ENCODE data around the gene FAM50B. TPM values are rescaled to one million over a fixed set of nuclear protein-coding genes. Genes with fewer than 3 reads are reported as not detected.
A peak's percentile ranks its signal among the peaks of the same experiment; 100 is the strongest.

Gene FAM50B
- total and polyA plus RNA-seq, 2 experiments from 2014 or later = 4.4 to 4.8 TPM

- peak overlapping the region; percentile 81 for H2AFZ ChIP-seq
- no peaks in the 10 kb centered on the region for H3K36me3 ChIP-seq (ENCODE audit: insufficient read depth)
- H4K20me1 ChIP-seq (replicated peaks; ENCODE audit: insufficient read depth) = no peaks in the 10 kb centered on the region
- no peaks in the 10 kb centered on the region; the same call in none of the 2 replicates for H3F3A ChIP-seq (replicated peaks; ENCODE audit: low read depth)
- no peak overlapping the region for H3K4me3 Mint-ChIP-seq
- H3K79me2 ChIP-seq (replicated peaks; ENCODE audit: insufficient read depth) = no peaks in the 10 kb centered on the region
- no peak overlapping the region for H3K4me3 ChIP-seq
- H3K27me3 ChIP-seq (ENCODE audit: insufficient read depth) = no peaks in the 10 kb centered on the region
- no peaks in the 10 kb centered on the region for H3K36me3 Mint-ChIP-seq (ENCODE audit: low read depth)
- peaks cover 45% of the 10 kb centered on the region for H3K4me1 Mint-ChIP-seq
- no peaks in the 10 kb centered on the region; the same call in 2 of the 3 replicates for H3K9me3 Mint-ChIP-seq
- no peak overlapping the region for H3K27ac ChIP-seq (ENCODE audit: low read depth)
- H3K4me2 ChIP-seq = no peak overlapping the region
- no peak overlapping the region for H3K27ac Mint-ChIP-seq
- H3K27me3 Mint-ChIP-seq (ENCODE audit: insufficient read depth, low read depth, poor library complexity) = peaks cover 7% of the 10 kb centered on the region
- DNase-seq (ENCODE audit: low spot score) = no peak
- TF ChIP-seq CREB1 (CRISPR knock-in tag; IDR thresholded peaks at IDR 0.05; ENCODE audit: low read depth) (no peak), EZH2 (IDR thresholded peaks at IDR 0.05; ENCODE audit: low read depth, unreplicated experiment) (no peak), POLR2AphosphoS5 (IDR thresholded peaks at IDR 0.05; ENCODE audit: low read depth) (no peak), ZNF331 (CRISPR knock-in tag; IDR thresholded peaks at IDR 0.05; ENCODE audit: low read depth) (no peak), JUNB (IDR thresholded peaks at IDR 0.05; ENCODE audit: unreplicated experiment) (no peak), ETS1 (IDR thresholded peaks at IDR 0.05) (no peak), ZNF114 (CRISPR knock-in tag; IDR thresholded peaks at IDR 0.05) (no peak), NANOG (IDR thresholded peaks at IDR 0.05; ENCODE audit: borderline replicate concordance) (no peak), REST (IDR thresholded peaks at IDR 0.05; ENCODE audit: unreplicated experiment) (no peak), EZH2phosphoT487 (IDR thresholded peaks at IDR 0.05; ENCODE audit: unreplicated experiment) (no peak), CTCF (conservative IDR thresholded peaks at IDR 0.05; ENCODE audit: low read depth in 2 of 2) (no peak), STAT1 (IDR thresholded peaks at IDR 0.05; ENCODE audit: unreplicated experiment) (no peak)
- TF ChIP-seq, protein P1, sequence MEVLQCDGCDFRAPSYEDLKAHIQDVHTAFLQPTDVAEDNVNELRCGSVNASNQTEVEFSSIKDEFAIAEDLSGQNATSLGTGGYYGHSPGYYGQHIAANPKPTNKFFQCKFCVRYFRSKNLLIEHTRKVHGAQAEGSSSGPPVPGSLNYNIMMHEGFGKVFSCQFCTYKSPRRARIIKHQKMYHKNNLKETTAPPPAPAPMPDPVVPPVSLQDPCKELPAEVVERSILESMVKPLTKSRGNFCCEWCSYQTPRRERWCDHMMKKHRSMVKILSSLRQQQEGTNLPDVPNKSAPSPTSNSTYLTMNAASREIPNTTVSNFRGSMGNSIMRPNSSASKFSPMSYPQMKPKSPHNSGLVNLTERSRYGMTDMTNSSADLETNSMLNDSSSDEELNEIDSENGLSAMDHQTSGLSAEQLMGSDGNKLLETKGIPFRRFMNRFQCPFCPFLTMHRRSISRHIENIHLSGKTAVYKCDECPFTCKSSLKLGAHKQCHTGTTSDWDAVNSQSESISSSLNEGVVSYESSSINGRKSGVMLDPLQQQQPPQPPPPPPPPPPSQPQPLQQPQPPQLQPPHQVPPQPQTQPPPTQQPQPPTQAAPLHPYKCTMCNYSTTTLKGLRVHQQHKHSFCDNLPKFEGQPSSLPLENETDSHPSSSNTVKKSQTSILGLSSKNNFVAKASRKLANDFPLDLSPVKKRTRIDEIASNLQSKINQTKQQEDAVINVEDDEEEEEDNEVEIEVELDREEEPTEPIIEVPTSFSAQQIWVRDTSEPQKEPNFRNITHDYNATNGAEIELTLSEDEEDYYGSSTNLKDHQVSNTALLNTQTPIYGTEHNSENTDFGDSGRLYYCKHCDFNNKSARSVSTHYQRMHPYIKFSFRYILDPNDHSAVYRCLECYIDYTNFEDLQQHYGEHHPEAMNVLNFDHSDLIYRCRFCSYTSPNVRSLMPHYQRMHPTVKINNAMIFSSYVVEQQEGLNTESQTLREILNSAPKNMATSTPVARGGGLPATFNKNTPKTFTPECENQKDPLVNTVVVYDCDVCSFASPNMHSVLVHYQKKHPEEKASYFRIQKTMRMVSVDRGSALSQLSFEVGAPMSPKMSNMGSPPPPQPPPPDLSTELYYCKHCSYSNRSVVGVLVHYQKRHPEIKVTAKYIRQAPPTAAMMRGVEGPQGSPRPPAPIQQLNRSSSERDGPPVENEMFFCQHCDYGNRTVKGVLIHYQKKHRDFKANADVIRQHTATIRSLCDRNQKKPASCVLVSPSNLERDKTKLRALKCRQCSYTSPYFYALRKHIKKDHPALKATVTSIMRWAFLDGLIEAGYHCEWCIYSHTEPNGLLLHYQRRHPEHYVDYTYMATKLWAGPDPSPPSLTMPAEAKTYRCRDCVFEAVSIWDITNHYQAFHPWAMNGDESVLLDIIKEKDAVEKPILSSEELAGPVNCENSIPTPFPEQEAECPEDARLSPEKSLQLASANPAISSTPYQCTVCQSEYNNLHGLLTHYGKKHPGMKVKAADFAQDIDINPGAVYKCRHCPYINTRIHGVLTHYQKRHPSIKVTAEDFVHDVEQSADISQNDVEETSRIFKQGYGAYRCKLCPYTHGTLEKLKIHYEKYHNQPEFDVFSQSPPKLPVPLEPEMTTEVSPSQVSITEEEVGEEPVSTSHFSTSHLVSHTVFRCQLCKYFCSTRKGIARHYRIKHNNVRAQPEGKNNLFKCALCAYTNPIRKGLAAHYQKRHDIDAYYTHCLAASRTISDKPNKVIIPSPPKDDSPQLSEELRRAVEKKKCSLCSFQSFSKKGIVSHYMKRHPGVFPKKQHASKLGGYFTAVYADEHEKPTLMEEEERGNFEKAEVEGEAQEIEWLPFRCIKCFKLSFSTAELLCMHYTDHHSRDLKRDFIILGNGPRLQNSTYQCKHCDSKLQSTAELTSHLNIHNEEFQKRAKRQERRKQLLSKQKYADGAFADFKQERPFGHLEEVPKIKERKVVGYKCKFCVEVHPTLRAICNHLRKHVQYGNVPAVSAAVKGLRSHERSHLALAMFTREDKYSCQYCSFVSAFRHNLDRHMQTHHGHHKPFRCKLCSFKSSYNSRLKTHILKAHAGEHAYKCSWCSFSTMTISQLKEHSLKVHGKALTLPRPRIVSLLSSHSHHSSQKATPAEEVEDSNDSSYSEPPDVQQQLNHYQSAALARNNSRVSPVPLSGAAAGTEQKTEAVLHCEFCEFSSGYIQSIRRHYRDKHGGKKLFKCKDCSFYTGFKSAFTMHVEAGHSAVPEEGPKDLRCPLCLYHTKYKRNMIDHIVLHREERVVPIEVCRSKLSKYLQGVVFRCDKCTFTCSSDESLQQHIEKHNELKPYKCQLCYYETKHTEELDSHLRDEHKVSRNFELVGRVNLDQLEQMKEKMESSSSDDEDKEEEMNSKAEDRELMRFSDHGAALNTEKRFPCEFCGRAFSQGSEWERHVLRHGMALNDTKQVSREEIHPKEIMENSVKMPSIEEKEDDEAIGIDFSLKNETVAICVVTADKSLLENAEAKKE (CRISPR knock-in tag; IDR thresholded peaks at IDR 0.05) = no peak
- 0 out of 2 replicates have a peak, but pooled peaks cover 4% of the 10 kb centered on the region for H3K9me2 ChIP-seq (ENCODE audit: insufficient read depth)
- H3K4me1 ChIP-seq (ENCODE audit: insufficient read depth) = peaks cover 33% of the 10 kb centered on the region
- ATAC-seq = no peak
These were observed 43.4 kb downstream of the FAM50B start for GRCh38 chr6:3892603-3893002.

All from GM23338 (cell line).